Measurements from ENCODE around the gene PSMB7. TPM values are rescaled to one million over a fixed set of nuclear protein-coding genes. Genes with fewer than 3 reads are reported as not detected.

Gene PSMB7
- polyA plus RNA-seq, 1 experiment, result 396 TPM

DNA sequence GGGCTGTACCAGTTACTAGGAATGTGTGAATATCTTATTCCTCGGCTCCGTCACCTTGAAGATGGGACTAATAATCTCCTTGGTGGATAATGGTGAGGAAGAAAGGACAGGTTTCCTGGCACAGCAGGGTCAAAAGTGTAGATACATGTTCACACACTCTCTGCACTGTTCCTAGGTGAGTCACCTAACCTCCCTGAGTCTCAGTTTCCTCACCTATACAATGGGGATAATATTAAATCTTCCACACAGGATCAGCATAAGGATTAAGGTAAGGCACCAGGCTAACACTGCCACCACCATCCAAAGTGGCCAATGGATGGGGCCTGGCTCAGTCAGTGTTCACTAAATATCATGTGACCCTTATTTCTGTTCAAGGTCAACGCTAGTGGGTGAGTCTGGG, 66.9 kb downstream of the PSMB7 start:
- TF ChIP-seq CTCF (IDR thresholded peaks at IDR 0.05; ENCODE audit: low read depth, low read length), result no peak
- no peak overlapping the region for H3K4me3 ChIP-seq (ENCODE audit: low read depth, low read length)
- POLR2A ChIA-PET, result no interaction called here

GRCh38 chr9:124347968-124348358, 67.3 kb downstream of the PSMB7 start:
- H3K4me3 ChIP-seq (ENCODE audit: low read depth, low read length), result no peak overlapping the region
- no peak overlapping the region for H3K27ac ChIP-seq (ENCODE audit: low read depth, low read length)
- H3K27me3 ChIP-seq (ENCODE audit: control insufficient read depth, insufficient read depth, low read length), result no peaks in the 10 kb centered on the region
- ChIA-PET CTCF (no interaction called here), POLR2A (no interaction called here)
- DNase-seq (ENCODE audit: low read depth, low spot score), result no peak
- no peak for TF ChIP-seq CTCF (IDR thresholded peaks at IDR 0.05; ENCODE audit: low read depth, low read length)
- H3K9me3 ChIP-seq (ENCODE audit: control insufficient read depth, insufficient read depth, low read length), result no peaks in the 10 kb centered on the region; the same call in 1 of the 2 replicates

More for the DNA sequence above, 66.9 kb downstream of the PSMB7 start:
- Histone ChIP-seq H3K27ac (ENCODE audit: low read depth, low read length) (no peak overlapping the region), H3K27me3 (ENCODE audit: control insufficient read depth, insufficient read depth, low read length) (no peaks in the 10 kb centered on the region), H3K9me3 (ENCODE audit: control insufficient read depth, insufficient read depth, low read length) (no peaks in the 10 kb centered on the region; the same call in 1 of the 2 replicates)
- CTCF ChIA-PET, result no interaction called here
- no peak for DNase-seq (ENCODE audit: low read depth, low spot score)

DNA sequence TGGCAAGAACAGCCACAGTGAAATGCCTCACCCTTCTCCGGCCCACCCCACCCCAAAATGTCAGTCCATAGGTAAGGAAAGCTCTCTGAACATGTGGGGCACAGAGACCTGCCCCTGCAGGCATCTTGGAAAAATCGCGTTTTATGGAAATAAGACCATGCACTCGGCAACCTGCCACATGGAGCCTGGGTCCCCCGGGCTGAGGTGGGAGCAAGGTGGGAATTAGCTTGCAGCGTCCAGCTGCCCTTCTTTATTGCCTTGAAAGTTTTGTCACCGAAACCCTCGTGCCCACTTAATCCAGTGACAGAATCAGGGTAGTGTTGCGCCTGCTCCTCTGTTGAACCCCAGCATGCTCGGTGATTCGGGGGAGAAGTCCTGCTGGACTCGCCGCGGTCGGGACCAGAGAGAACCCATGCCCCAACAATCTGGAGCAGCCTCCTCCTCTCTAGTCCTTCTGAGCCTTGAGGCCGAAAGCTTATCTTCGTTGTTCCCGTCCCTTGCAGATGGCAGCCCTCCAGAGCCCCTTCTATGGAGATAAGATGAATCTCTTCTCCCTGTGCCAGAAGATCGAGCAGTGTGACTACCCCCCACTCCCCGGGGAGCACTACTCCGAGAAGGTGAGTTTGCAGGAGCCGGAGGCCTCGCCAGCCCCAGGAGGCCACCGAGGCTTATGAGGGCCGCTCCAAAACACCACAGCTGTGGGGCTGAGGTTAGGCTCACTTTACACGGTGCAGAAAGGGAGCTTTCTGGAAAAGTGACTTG, 67.9 kb downstream of the PSMB7 start:
- DNase-seq (ENCODE audit: low read depth, low spot score), result no peak
- POLR2A ChIA-PET, result no interaction called here
- CTCF ChIA-PET, result no interaction called here
- H3K9me3 ChIP-seq (ENCODE audit: control insufficient read depth, insufficient read depth, low read length), result no peaks in the 10 kb centered on the region; the same call in 1 of the 2 replicates
- no peak overlapping the region for H3K27ac ChIP-seq (ENCODE audit: low read depth, low read length)
- H3K4me3 ChIP-seq (ENCODE audit: low read depth, low read length), result no peak overlapping the region
- H3K27me3 ChIP-seq (ENCODE audit: control insufficient read depth, insufficient read depth, low read length), result no peaks in the 10 kb centered on the region
- TF ChIP-seq CTCF (IDR thresholded peaks at IDR 0.05; ENCODE audit: low read depth, low read length), result no peak

GRCh38 chr9:124346347-124347163, 68.7 kb downstream of the PSMB7 start:
- no peak for TF ChIP-seq CTCF (IDR thresholded peaks at IDR 0.05; ENCODE audit: low read depth, low read length)
- DNase-seq (ENCODE audit: low read depth, low spot score), result no peak
- POLR2A ChIA-PET, result interaction anchor here (0.5 kb wide), 1 partner anchor 415 kb away, joined by 3 read pairs; no protein-coding TSS in a partner anchor
- no peak overlapping the region for H3K4me3 ChIP-seq (ENCODE audit: low read depth, low read length)
- H3K27me3 ChIP-seq (ENCODE audit: control insufficient read depth, insufficient read depth, low read length), result no peaks in the 10 kb centered on the region
- no peaks in the 10 kb centered on the region; the same call in 1 of the 2 replicates for H3K9me3 ChIP-seq (ENCODE audit: control insufficient read depth, insufficient read depth, low read length)
- H3K27ac ChIP-seq (ENCODE audit: low read depth, low read length), result no peak overlapping the region
- CTCF ChIA-PET, result interaction anchor here (0.9 kb wide), 1 partner anchor 25 kb away, joined by 3 read pairs; no protein-coding TSS in a partner anchor

All from AG04450 (cell line).